Liver (tissue), 9 donors: ENCODE results near the gene KDM2A. TPM values are rescaled to one million over a fixed set of nuclear protein-coding genes. Genes with fewer than 3 reads are reported as not detected.

Experiments
- DNase-seq: peaks from one replicate; pipeline ENCODE4 v3.0.0-alpha.2; 2017; ENCODE audit warnings: low spot score
- H3K27ac ChIP-seq, 2 donors: one replicate each; pipeline ENCODE4 v1.7.0; 2013; ENCODE audit warnings: inconsistent platforms in 2 of 2, low read length in 2 of 2, control low read depth in 1 of 2, low read depth in 1 of 2, mild to moderate bottlenecking in 1 of 2
- H3K27me3 ChIP-seq, 4 donors: one replicate each; pipeline versions ENCODE4 v1.6.1 to v1.7.0; 2013; ENCODE audit warnings: low read length in 3 of 4, inconsistent platforms in 1 of 4, mild to moderate bottlenecking in 1 of 4, moderate library complexity in 1 of 4; ENCODE audit not compliant: control insufficient read depth in 4 of 4, insufficient read depth in 4 of 4
- H3K36me3 ChIP-seq, 4 donors: one replicate each; pipeline versions ENCODE4 v1.6.1 to v1.7.0; 2013; ENCODE audit warnings: low read length in 3 of 4, mild to moderate bottlenecking in 3 of 4, low read depth in 1 of 4, moderate library complexity in 1 of 4; ENCODE audit not compliant: control insufficient read depth in 4 of 4, insufficient read depth in 3 of 4
- H3K4me1 ChIP-seq, 4 donors: one replicate each; pipeline versions ENCODE4 v1.6.1 to v1.7.0; 2013; ENCODE audit warnings: low read length in 3 of 4, mild to moderate bottlenecking in 3 of 4, moderate library complexity in 1 of 4; ENCODE audit not compliant: control insufficient read depth in 4 of 4, insufficient read depth in 4 of 4
- H3K4me3 ChIP-seq, 3 donors: one replicate each; pipeline versions ENCODE4 v1.6.1 to v1.7.0; 2013; ENCODE audit warnings: low read length in 3 of 3, control low read depth in 1 of 3, low read depth in 1 of 3, mild to moderate bottlenecking in 1 of 3
- H3K9ac ChIP-seq, 2 donors: one replicate each; pipeline ENCODE4 v1.7.0; 2013; ENCODE audit warnings: low read length in 2 of 2, mild to moderate bottlenecking in 2 of 2, moderate library complexity in 2 of 2, control low read depth in 1 of 2, low read depth in 1 of 2
- H3K9me3 ChIP-seq, 4 donors: one replicate each; pipeline versions ENCODE4 v1.6.1 to v1.7.0; 2013; ENCODE audit warnings: low read length in 3 of 4; ENCODE audit not compliant: control insufficient read depth in 4 of 4
- ATF3 ChIP-seq: IDR thresholded peaks from 2 replicates; pipeline ENCODE4 v1.6.1; 2016; ENCODE audit warnings: antibody characterized with exemption
- CTCF ChIP-seq: fragments of 150-350 bp; IDR thresholded peaks from 2 replicates; pipeline ENCODE4 v1.5.1; 2017; ENCODE audit warnings: improper control_type of control experiment, low read depth, low read length; ENCODE audit not compliant: missing input control
- EGR1 ChIP-seq, 2 donors: IDR thresholded peaks; 2 replicates each; pipeline ENCODE4 v1.6.1; 2016 to 2018; ENCODE audit warnings: antibody characterized with exemption in 2 of 2, low read depth in 2 of 2
- GABPA ChIP-seq, 2 donors: IDR thresholded peaks in 1 of 2; conservative IDR thresholded peaks in 1 of 2; 2 replicates each; pipeline ENCODE4 v1.6.1; 2016; ENCODE audit warnings: antibody characterized with exemption in 2 of 2, mild to moderate bottlenecking in 1 of 2, moderate library complexity in 1 of 2
- JUND ChIP-seq, 2 donors: IDR thresholded peaks; 2 replicates each; pipeline ENCODE4 v1.6.1; 2016; ENCODE audit warnings: antibody characterized with exemption in 2 of 2
- NR2F2 ChIP-seq: IDR thresholded peaks from 2 replicates; pipeline ENCODE4 v1.6.1; 2016; ENCODE audit warnings: antibody characterized with exemption
- REST ChIP-seq: IDR thresholded peaks from 2 replicates; pipeline ENCODE4 v1.6.1; 2016; ENCODE audit warnings: antibody characterized with exemption, mild to moderate bottlenecking
- RXRA ChIP-seq, 2 donors: IDR thresholded peaks; 2 replicates each; pipeline ENCODE4 v1.6.1; 2017 to 2018; ENCODE audit warnings: antibody characterized with exemption in 2 of 2, mild to moderate bottlenecking in 1 of 2
- SP1 ChIP-seq: IDR thresholded peaks from 2 replicates; pipeline ENCODE4 v1.6.1; 2018; ENCODE audit warnings: antibody characterized with exemption, mild to moderate bottlenecking
- TAF1 ChIP-seq: conservative IDR thresholded peaks from 2 replicates; pipeline ENCODE4 v1.6.1; 2016; ENCODE audit warnings: antibody characterized with exemption, mild to moderate bottlenecking
- YY1 ChIP-seq: IDR thresholded peaks from 2 replicates; pipeline ENCODE4 v1.6.1; 2016; ENCODE audit warnings: antibody characterized with exemption, mild to moderate bottlenecking
- WGBS: extraction: QIAGEN DNeasy Blood & Tissue Kit; methylation state at CpG from one replicate; pipeline ENCODE4 v1.1.7; 2013; 5-methylcytosine and 5-hydroxymethylcytosine counted together
- polyA plus RNA-seq, 2 donors: library from polyadenylated mRNA; stranded (reverse) in 1 of 2; unstranded in 1 of 2; fragments of 200-250 nt in 1 of 2; fragments of >200 nt in 1 of 2; fragmentation: Nextera tagmentation in 1 of 2; extraction: Ambion mirVana in 1 of 2; gene quantifications; one replicate each; pipeline versions ENCODE4 v1.2.1 to v1.2.3, GENCODE V29; 2013 to 2015
- total RNA-seq, 2 donors: library from RNA; depleted of rRNA; stranded (reverse); fragments of >200 nt; gene quantifications; one replicate each; pipeline ENCODE4 v1.2.3, GENCODE V29; 2014
- donor health status: healthy.
- donor health status: healthy.
- donor health status: healthy.
- donor health status: healthy.
- donor health status: healthy.

The KDM2A gene
- total and polyA plus RNA-seq, 4 donors = 8.3 to 44.9 (median 22.4) TPM

- Histone ChIP-seq H3K9me3 (no peaks in the 10 kb centered on the region), H3K27me3 (no peaks in the 10 kb centered on the region), H3K9ac (no peak overlapping the region), H3K4me3 (no peak overlapping the region), H3K27ac (no peak overlapping the region), H3K4me1 (peaks cover 6 to 54% (median 38%) of the 10 kb centered on the region in 4 donors), H3K36me3 (peaks cover 23 to 60% (median 55%) of the 10 kb centered on the region in 4 donors)
- no peak for DNase-seq
- WGBS = 82% methylated on average over 15 of the region's 15 CpGs
- TF ChIP-seq TAF1 = no peak
- TF ChIP-seq ATF3 = no peak
- TF ChIP-seq CTCF = no peak
- TF ChIP-seq RXRA (IDR thresholded peaks at IDR 0.05) = no peak
- no peak for TF ChIP-seq EGR1 (IDR thresholded peaks at IDR 0.05; ENCODE audit: low read depth in 2 of 2)
- TF ChIP-seq YY1 = no peak
- TF ChIP-seq SP1 = no peak
- TF ChIP-seq GABPA (IDR thresholded peaks at IDR 0.05 in 1 of 2, conservative IDR thresholded peaks at IDR 0.05 in 1 of 2) = no peak
- TF ChIP-seq JUND (IDR thresholded peaks at IDR 0.05) = no peak
- no peak for TF ChIP-seq NR2F2
Observed at GRCh38 chr11:67254798-67255197, 135.7 kb downstream of the KDM2A start.

- 90% methylated on average over 10 of the region's 10 CpGs for WGBS
Observed at GRCh38 chr11:67255353-67255752, 136.3 kb downstream of the KDM2A start.

More at GRCh38 chr11:67255353-67255752, 136.3 kb downstream of the KDM2A start:
- Histone ChIP-seq H3K27me3 (no peaks in the 10 kb centered on the region), H3K9ac (no peak overlapping the region), H3K36me3 (peaks cover 19 to 55% (median 50%) of the 10 kb centered on the region in 4 donors), H3K4me1 (peaks cover 6 to 54% (median 38%) of the 10 kb centered on the region in 4 donors), H3K4me3 (no peak overlapping the region), H3K27ac (no peak overlapping the region), H3K9me3 (no peaks in the 10 kb centered on the region)
- TF ChIP-seq TAF1 (no peak), JUND (IDR thresholded peaks at IDR 0.05) (no peak), REST (no peak)
- no peak for DNase-seq
